HepG2 (cell line): ENCODE results near the gene ACOT8. TPM values are rescaled to one million over a fixed set of nuclear protein-coding genes. Genes with fewer than 3 reads are reported as not detected.

Experiments
- ATAC-seq: fragments of 200-7000 bp; cut with Tn5 transposase; 3 replicates; pipeline ENCODE4 v1.9.1; 2020; ENCODE audit warnings: mild to moderate bottlenecking, moderate library complexity
- BruUV-seq: library from RNA; stranded (reverse); fragments of 400-500 nt; replicated peaks from 2 replicates; lab custom pipeline; 2021; lab: Mats Ljungman, UMichigan
- CTCF ChIA-PET: fragments of 300-600 bp; formaldehyde crosslinking; extraction: SDS; loops from one replicate; lab custom pipeline; 2021; ENCODE audit warnings: low total read pairs, inconsistent platforms, low intra/inter-chr PET ratio; lab: Yijun Ruan, JAX
- POLR2A ChIA-PET: fragments of 350-600 bp; sonication (Branson Sonifier 250); formaldehyde crosslinking; loops from one replicate; lab custom pipeline; 2020; ENCODE audit warnings: antibody characterized with exemption, inconsistent platforms; lab: Yijun Ruan, JAX
- DNase-seq: peaks from one replicate; pipeline ENCODE4 v3.0.0-alpha.2; 2015; ENCODE audit warnings: low spot score
- FAIRE-seq: peaks from 3 replicates; lab custom pipeline; 2011; peaks lifted over from hg19 to GRCh38; lab: Jason Lieb, UNC
- H2AFZ ChIP-seq: one replicate; pipeline ENCODE4 v1.6.1; 2011; ENCODE audit warnings: low read length, inconsistent platforms
- H3K27ac ChIP-seq: fragments of 300-600 bp; 3 replicates; pipeline ENCODE4 v1.8.0; 2011; ENCODE audit warnings: mixed run types, mild to moderate bottlenecking, mixed read lengths, low read length, inconsistent platforms; ENCODE audit not compliant: insufficient read depth; ENCODE audit errors: extremely low read length
- H3K27me3 ChIP-seq, 2 experiments: fragments of 200-600 bp in 1 of 2; 2 replicates in 1 of 2; 3 replicates in 1 of 2; pipeline versions ENCODE4 v1.6.0 to v1.8.0; 2011; ENCODE audit warnings: low read length in 2 of 2, mild to moderate bottlenecking in 2 of 2, moderate library complexity in 2 of 2, inconsistent platforms in 1 of 2; ENCODE audit not compliant: insufficient read depth in 2 of 2, control insufficient read depth in 1 of 2
- H3K36me3 ChIP-seq, 2 experiments: fragments of 200-600 bp in 1 of 2; replicated peaks in 1 of 2; 2 replicates in 1 of 2; 3 replicates in 1 of 2; pipeline versions ENCODE4 v1.5.1 to v1.8.0; 2011; ENCODE audit warnings: low read length in 2 of 2, inconsistent platforms in 1 of 2; ENCODE audit not compliant: insufficient read depth in 2 of 2, control insufficient read depth in 1 of 2
- H3K4me1 ChIP-seq: 2 replicates; pipeline ENCODE4 v1.5.1; 2012; ENCODE audit warnings: low read length, inconsistent platforms; ENCODE audit not compliant: insufficient read depth
- H3K4me2 ChIP-seq: 2 replicates; pipeline ENCODE4 v1.6.0; 2011; ENCODE audit warnings: low read depth, low read length, inconsistent platforms
- H3K4me3 ChIP-seq, 3 experiments: fragments of 200-600 bp in 1 of 3; sonication (generic), shearing (Covaris generic) in 1 of 3; replicated peaks in 1 of 3; 2 replicates each; pipeline ENCODE4 v1.5.1; 2011 to 2016; ENCODE audit warnings: low read length in 3 of 3, inconsistent platforms in 2 of 3, low read depth in 2 of 3, mild to moderate bottlenecking in 2 of 3, control low read depth in 1 of 3, mixed read lengths in 1 of 3; ENCODE audit not compliant: insufficient read depth in 1 of 3
- H3K79me2 ChIP-seq: one replicate; pipeline ENCODE4 v1.6.1; 2011; ENCODE audit warnings: low read length, inconsistent platforms; ENCODE audit not compliant: insufficient read depth
- H3K9ac ChIP-seq: 2 replicates; pipeline ENCODE4 v1.6.0; 2011; ENCODE audit warnings: mild to moderate bottlenecking, low read depth, low read length, inconsistent platforms; ENCODE audit not compliant: insufficient read depth
- H3K9me3 ChIP-seq: 2 replicates; pipeline ENCODE4 v1.5.1; 2012; ENCODE audit warnings: mild to moderate bottlenecking, low read length
- H4K20me1 ChIP-seq: 2 replicates; pipeline ENCODE4 v1.6.0; 2011; ENCODE audit warnings: inconsistent platforms, mild to moderate bottlenecking, low read length, moderate library complexity; ENCODE audit not compliant: insufficient read depth
- BORCS8-MEF2B ChIP-seq: sonication (generic); formaldehyde crosslinking; IDR thresholded peaks from 2 replicates; pipeline ENCODE4 v1.8.0; 2022; ENCODE audit warnings: mild to moderate bottlenecking, missing genetic modification reagents
- KLF13 ChIP-seq: sonication (generic); formaldehyde crosslinking; IDR thresholded peaks from 2 replicates; pipeline ENCODE4 v1.4.0; 2020; ENCODE audit warnings: mild to moderate bottlenecking, missing genetic modification reagents
- ZNF282 ChIP-seq: fragments of 450-650 bp; IDR thresholded peaks from 2 replicates; pipeline ENCODE4 v1.6.1; 2018; ENCODE audit not compliant: partially characterized antibody
- ZNF318 ChIP-seq: sonication (generic); formaldehyde crosslinking; IDR thresholded peaks from 2 replicates; pipeline ENCODE4 v1.4.0; 2020; ENCODE audit warnings: mild to moderate bottlenecking, missing genetic modification reagents
- WGBS: methylation state at CpG from one replicate; pipeline ENCODE4 v1.1.6; 2017; ENCODE audit warnings: low lambda C conversion rate; 5-methylcytosine and 5-hydroxymethylcytosine counted together
- in situ Hi-C: cut with HindIII; loops from 2 replicates; pipeline ENCODE4 v1.10.0; 2017; ENCODE audit warnings: low pct_unique_long_range_greater_than_20kb; ENCODE audit not compliant: extremely low pct_ligation_motif_present
- intact Hi-C: fragments of 100-400 bp; cut with micrococcal nuclease; formaldehyde crosslinking; loops from one replicate; pipeline ENCODE4 v1.10.0; 2022; ENCODE audit not compliant: unreplicated experiment
- polyA plus RNA-seq, 8 experiments: library from polyadenylated mRNA; depleted of rRNA in 3 of 8; stranded (reverse) in 7 of 8; unstranded in 1 of 8; fragments of >200 nt; fragmentation: Illumina TruSeq in 4 of 8; extraction: Trizol in 4 of 8; gene quantifications; 2 replicates each; pipeline versions ENCODE4 v1.2.1 to v1.2.3, GENCODE V29; 2011 to 2016; ENCODE audit warnings: low read depth in 4 of 8, missing spikeins in 1 of 8, mixed read lengths in 1 of 8; ENCODE audit not compliant: insufficient read depth in 1 of 8
- total RNA-seq, 5 experiments: library from RNA; depleted of rRNA; stranded (reverse); fragments of >200 nt; fragmentation: Illumina TruSeq; extraction: Trizol; gene quantifications; 2 replicates each; pipeline ENCODE4 v1.2.3, GENCODE V29; 2016; ENCODE audit warnings: low read depth in 1 of 5
- TF ChIP-seq, protein P1 (sequence below): sonication (generic); formaldehyde crosslinking; IDR thresholded peaks from 2 replicates; pipeline ENCODE4 v1.5.0; 2020; ENCODE audit warnings: mild to moderate bottlenecking, missing genetic modification reagents, borderline replicate concordance
- TF ChIP-seq, protein P2 (sequence below): sonication (generic); formaldehyde crosslinking; conservative IDR thresholded peaks from 2 replicates; pipeline ENCODE4 v1.8.0; 2022; ENCODE audit warnings: low read depth, missing genetic modification reagents

Gene ACOT8
- total and polyA plus RNA-seq, 2 of the 13 experiments (the other 11 are each of a cell fraction or from before 2014, with no cell fraction given): 31.4 to 45.5 TPM

GRCh38 chr20:45834797-45835161 lies 22.4 kb downstream of the ACOT8 start (continued):
- TF ChIP-seq, protein P1, sequence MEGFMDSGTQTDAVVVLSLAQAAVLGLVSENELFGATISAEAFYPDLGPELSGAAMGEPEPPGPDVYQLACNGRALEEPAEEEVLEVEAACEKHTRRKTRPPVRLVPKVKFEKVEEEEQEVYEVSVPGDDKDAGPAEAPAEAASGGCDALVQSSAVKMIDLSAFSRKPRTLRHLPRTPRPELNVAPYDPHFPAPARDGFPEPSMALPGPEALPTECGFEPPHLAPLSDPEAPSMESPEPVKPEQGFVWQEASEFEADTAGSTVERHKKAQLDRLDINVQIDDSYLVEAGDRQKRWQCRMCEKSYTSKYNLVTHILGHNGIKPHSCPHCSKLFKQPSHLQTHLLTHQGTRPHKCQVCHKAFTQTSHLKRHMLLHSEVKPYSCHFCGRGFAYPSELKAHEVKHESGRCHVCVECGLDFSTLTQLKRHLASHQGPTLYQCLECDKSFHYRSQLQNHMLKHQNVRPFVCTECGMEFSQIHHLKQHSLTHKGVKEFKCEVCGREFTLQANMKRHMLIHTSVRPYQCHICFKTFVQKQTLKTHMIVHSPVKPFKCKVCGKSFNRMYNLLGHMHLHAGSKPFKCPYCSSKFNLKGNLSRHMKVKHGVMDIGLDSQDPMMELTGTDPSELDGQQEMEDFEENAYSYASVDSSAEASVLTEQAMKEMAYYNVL (CRISPR knock-in tag): 0 out of 2 replicates have a peak, but pooled peaks have one; percentile 24
- TF ChIP-seq BORCS8-MEF2B (CRISPR knock-in tag) (peak; percentile 61; the same call in 1 of the 2 replicates), KLF13 (CRISPR knock-in tag) (0 out of 2 replicates have a peak, but pooled peaks have one; percentile 53)
- TF ChIP-seq, protein P2, sequence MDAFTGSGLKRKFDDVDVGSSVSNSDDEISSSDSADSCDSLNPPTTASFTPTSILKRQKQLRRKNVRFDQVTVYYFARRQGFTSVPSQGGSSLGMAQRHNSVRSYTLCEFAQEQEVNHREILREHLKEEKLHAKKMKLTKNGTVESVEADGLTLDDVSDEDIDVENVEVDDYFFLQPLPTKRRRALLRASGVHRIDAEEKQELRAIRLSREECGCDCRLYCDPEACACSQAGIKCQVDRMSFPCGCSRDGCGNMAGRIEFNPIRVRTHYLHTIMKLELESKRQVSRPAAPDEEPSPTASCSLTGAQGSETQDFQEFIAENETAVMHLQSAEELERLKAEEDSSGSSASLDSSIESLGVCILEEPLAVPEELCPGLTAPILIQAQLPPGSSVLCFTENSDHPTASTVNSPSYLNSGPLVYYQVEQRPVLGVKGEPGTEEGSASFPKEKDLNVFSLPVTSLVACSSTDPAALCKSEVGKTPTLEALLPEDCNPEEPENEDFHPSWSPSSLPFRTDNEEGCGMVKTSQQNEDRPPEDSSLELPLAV (CRISPR knock-in tag): no peak

DNA sequence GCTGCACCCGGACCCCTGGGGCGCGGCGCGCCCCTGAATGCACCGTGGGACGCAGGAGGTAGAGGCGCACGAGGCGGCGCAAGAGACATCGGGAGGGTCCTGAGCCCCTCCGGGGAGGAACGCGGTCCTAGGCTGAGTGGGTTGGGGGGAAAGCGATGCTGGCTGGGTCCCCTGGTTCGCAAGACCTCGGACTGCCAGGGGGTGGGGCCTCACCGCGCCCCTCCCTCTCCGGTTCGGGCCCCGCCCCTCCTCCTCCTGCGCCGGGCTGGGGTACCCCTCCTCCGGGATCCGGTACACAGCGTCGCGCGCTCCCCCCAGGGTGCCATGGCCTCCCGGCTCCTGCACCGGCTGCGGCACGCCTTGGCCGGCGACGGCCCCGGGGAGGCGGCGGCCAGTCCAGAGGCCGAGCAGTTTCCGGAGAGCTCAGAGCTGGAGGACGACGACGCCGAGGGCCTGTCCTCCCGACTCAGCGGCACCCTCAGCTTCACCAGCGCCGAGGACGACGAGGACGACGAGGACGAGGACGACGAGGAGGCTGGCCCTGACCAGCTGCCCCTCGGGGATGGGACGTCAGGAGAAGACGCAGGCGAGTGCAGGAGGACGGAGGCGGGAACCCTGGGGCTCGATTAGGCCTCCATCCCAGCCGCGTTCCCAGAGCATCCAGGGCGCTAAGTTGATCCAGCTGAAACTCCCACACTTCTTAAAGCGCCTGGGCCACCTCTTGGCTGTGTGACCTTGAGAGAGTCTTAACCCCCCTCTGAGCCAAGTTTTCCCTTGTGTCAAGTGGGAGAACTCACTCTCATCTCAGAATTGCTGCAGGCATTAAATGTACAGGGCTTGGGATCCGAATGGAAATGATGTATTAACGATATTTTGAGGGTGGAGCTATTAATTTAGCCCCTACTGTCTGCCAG lies 23.1 kb downstream of the ACOT8 start:
- peak; percentile 47 for DNase-seq
- BruUV-seq: no TSS peak
- H3K27ac ChIP-seq: peak overlapping the region; percentile 69
- ATAC-seq: peak; percentile 73
- H4K20me1 ChIP-seq: no peaks in the 10 kb centered on the region
- no peak overlapping the region for H2AFZ ChIP-seq
- H3K4me2 ChIP-seq: peak overlapping the region; percentile 80
- no peak for FAIRE-seq
- CTCF ChIA-PET: interaction anchor here (1.1 kb wide), 1 partner anchor 10 kb away, joined by 4 read pairs; no protein-coding TSS in a partner anchor
- POLR2A ChIA-PET: interaction anchor here (1.0 to 2.5 kb wide), 24 partner anchors 8 to 418 kb away, joined by 3 to 21 read pairs (median 6); partner anchors contain the start of genes ACOT8, CTSA, NEURL2 and PCIF1
- H3K79me2 ChIP-seq: no peaks in the 10 kb centered on the region
- no peaks in the 10 kb centered on the region for H3K9me3 ChIP-seq
- H3K27me3 ChIP-seq: no peaks in the 10 kb centered on the region
- intact Hi-C loops (loop anchor here (2.0 to 5.0 kb wide), 3 partner anchors 48 to 98 kb away; partner anchors contain the start of genes CTSA, NEURL2, PCIF1 and ZSWIM1), in situ Hi-C loops (no loop called here)
- H3K4me3 ChIP-seq: peak overlapping the region; percentile 71 to 87 (median 86)
- H3K9ac ChIP-seq: peak overlapping the region; percentile 72
- 28% methylated on average over 54 of the region's 71 CpGs for WGBS
- peaks cover 59% of the 10 kb centered on the region for H3K4me1 ChIP-seq
- H3K36me3 ChIP-seq: 0 out of 5 replicates have a peak, but pooled peaks cover 0 to 4% of the 10 kb centered on the region in 2 experiments
- TF ChIP-seq ZNF318: no peak
- no peak for TF ChIP-seq ZNF282
